Panc1 (cell line): Measurements from ENCODE around the gene C3orf70. TPM values are rescaled to one million over a fixed set of nuclear protein-coding genes. Genes with fewer than 3 reads are reported as not detected.

Source experiments
- ATAC-seq: fragments of 200-7000 bp; cut with Tn5 transposase; 2 replicates; pipeline ENCODE4 v1.9.1; 2020; ENCODE audit warnings: mild to moderate bottlenecking, moderate library complexity
- BruUV-seq: library from RNA; stranded (reverse); fragments of 400-500 nt; replicated peaks from 2 replicates; lab custom pipeline; 2021; lab: Mats Ljungman, UMichigan
- CTCF ChIA-PET: fragments of 300-600 bp; sonication (Branson Sonifier 250); formaldehyde crosslinking; loops from one replicate; lab custom pipeline; 2022; ENCODE audit warnings: antibody characterized with exemption; lab: Charles Lee
- POLR2A ChIA-PET: fragments of 300-600 bp; sonication (Branson Sonifier 250); formaldehyde crosslinking; loops from one replicate; lab custom pipeline; 2022; ENCODE audit warnings: antibody characterized with exemption; lab: Charles Lee
- DNase-seq: peaks from one replicate; pipeline ENCODE4 v3.0.0-alpha.2; 2010; ENCODE audit warnings: low read depth, low spot score
- H3K27ac ChIP-seq: 2 replicates; pipeline ENCODE4 v1.5.1; 2011; ENCODE audit warnings: mild to moderate bottlenecking, low read length, inconsistent platforms
- H3K27me3 ChIP-seq: fragments of 200-500 bp; sonication (Bioruptor generic); 2 replicates; pipeline ENCODE4 v1.6.0; 2014; ENCODE audit warnings: low read length, inconsistent platforms; ENCODE audit not compliant: control insufficient read depth, insufficient read depth
- H3K36me3 ChIP-seq: fragments of 200-500 bp; sonication (Bioruptor generic); 2 replicates; pipeline ENCODE4 v1.5.1; 2014; ENCODE audit warnings: inconsistent platforms, mild to moderate bottlenecking, low read length, moderate library complexity; ENCODE audit not compliant: control insufficient read depth, insufficient read depth
- H3K4me1 ChIP-seq: 2 replicates; pipeline ENCODE4 v1.5.1; 2011; ENCODE audit warnings: inconsistent platforms, mild to moderate bottlenecking, low read length, moderate library complexity; ENCODE audit not compliant: control insufficient read depth, insufficient read depth
- H3K4me3 ChIP-seq, 2 experiments: 2 replicates each; pipeline ENCODE4 v1.5.1; 2011 to 2012; ENCODE audit warnings: low read depth in 2 of 2, low read length in 2 of 2, mild to moderate bottlenecking in 2 of 2, inconsistent platforms in 1 of 2, moderate library complexity in 1 of 2
- H3K9me3 ChIP-seq: fragments of 200-500 bp; sonication (Bioruptor generic); 2 replicates; pipeline ENCODE4 v1.5.1; 2014; ENCODE audit warnings: low read depth, mild to moderate bottlenecking, inconsistent platforms, low read length, moderate library complexity; ENCODE audit not compliant: control insufficient read depth, insufficient read depth
- CTCF ChIP-seq: fragments of 450-650 bp; IDR thresholded peaks from 2 replicates; pipeline ENCODE4 v1.5.1; 2017; ENCODE audit warnings: mild to moderate bottlenecking
- POLR2AphosphoS5 ChIP-seq: IDR thresholded peaks from 2 replicates; pipeline ENCODE4 v1.6.1; 2012; ENCODE audit warnings: mild to moderate bottlenecking, low read depth, low read length, moderate library complexity
- REST ChIP-seq, 2 experiments: IDR thresholded peaks; 2 replicates each; pipeline ENCODE4 v1.6.1; 2011 to 2012; ENCODE audit warnings: low read depth in 2 of 2, control low read depth in 1 of 2, low read length in 1 of 2, mild to moderate bottlenecking in 1 of 2, moderate library complexity in 1 of 2; ENCODE audit not compliant: insufficient read depth in 1 of 2
- SIN3A ChIP-seq: IDR thresholded peaks from 2 replicates; pipeline ENCODE4 v1.6.1; 2012; ENCODE audit warnings: low read depth, mild to moderate bottlenecking, low read length, moderate library complexity, borderline replicate concordance; ENCODE audit not compliant: insufficient read depth
- TCF7L2 ChIP-seq: IDR thresholded peaks from 2 replicates; pipeline ENCODE4 v1.6.1; 2011; ENCODE audit warnings: mild to moderate bottlenecking, low read depth, low read length, inconsistent platforms
- in situ Hi-C: cut with HindIII; loops from 2 replicates; pipeline ENCODE4 v1.10.0; 2016; ENCODE audit warnings: low sequenced_read_pairs, low pct_unique_long_range_greater_than_20kb
- intact Hi-C: fragments of 100-400 bp; cut with micrococcal nuclease; formaldehyde crosslinking; loops from one replicate; pipeline ENCODE4 v1.10.0; 2022; ENCODE audit not compliant: unreplicated experiment
- total RNA-seq: library from RNA; stranded (reverse); gene quantifications from one replicate; pipeline ENCODE4 v1.2.1, GENCODE V29; 2021; ENCODE audit not compliant: unreplicated experiment

C3orf70 gene
- total RNA-seq, 1 experiment from 2014 or later: 0.10 TPM

- TF ChIP-seq SIN3A: no peak
- no peak for TF ChIP-seq REST (IDR thresholded peaks at IDR 0.05; ENCODE audit: insufficient read depth in 1 of 2, low read depth in 2 of 2, low read length in 1 of 2)
- no peak for TF ChIP-seq TCF7L2
- TF ChIP-seq CTCF: no peak
- no peak for TF ChIP-seq POLR2AphosphoS5
- Histone ChIP-seq H3K27ac (no peak overlapping the region), H3K9me3 (no peaks in the 10 kb centered on the region), H3K4me1 (no peaks in the 10 kb centered on the region), H3K4me3 (no peak overlapping the region), H3K36me3 (no peaks in the 10 kb centered on the region), H3K27me3 (peaks cover 20% of the 10 kb centered on the region)
- CTCF ChIA-PET: no interaction called here
- no peak for DNase-seq
- intact Hi-C loops: no loop called here
- BruUV-seq: no TSS peak
- POLR2A ChIA-PET: no interaction called here
- no peak for ATAC-seq
- in situ Hi-C loops: no loop called here
Measured at GRCh38 chr3:185087419-185087818, 65.4 kb downstream of the C3orf70 start.

- Histone ChIP-seq H3K36me3 (no peaks in the 10 kb centered on the region), H3K9me3 (no peaks in the 10 kb centered on the region), H3K27me3 (peaks cover 21% of the 10 kb centered on the region), H3K4me1 (no peaks in the 10 kb centered on the region), H3K4me3 (no peak overlapping the region), H3K27ac (no peak overlapping the region)
- no peak for ATAC-seq
- DNase-seq: no peak
- ChIA-PET CTCF (no interaction called here), POLR2A (no interaction called here)
- no peak for TF ChIP-seq POLR2AphosphoS5
- intact Hi-C loops (no loop called here), in situ Hi-C loops (no loop called here)
- BruUV-seq: no TSS peak
Measured at GRCh38 chr3:185084901-185085300, 68.0 kb downstream of the C3orf70 start.

GRCh38 chr3:185084402-185084801 lies 68.5 kb downstream of the C3orf70 start:
- H3K4me3 ChIP-seq: no peak overlapping the region
- no peaks in the 10 kb centered on the region for H3K4me1 ChIP-seq
- H3K36me3 ChIP-seq: no peaks in the 10 kb centered on the region
- H3K27me3 ChIP-seq: peaks cover 17% of the 10 kb centered on the region
- no peak for TF ChIP-seq TCF7L2
- no peak for TF ChIP-seq CTCF
- no peak for TF ChIP-seq REST (IDR thresholded peaks at IDR 0.05; ENCODE audit: insufficient read depth in 1 of 2, low read depth in 2 of 2, low read length in 1 of 2)
- TF ChIP-seq SIN3A: no peak
- no peak for TF ChIP-seq POLR2AphosphoS5
- no TSS peak for BruUV-seq
- in situ Hi-C loops (no loop called here), intact Hi-C loops (no loop called here)
- POLR2A ChIA-PET: no interaction called here
- no peak for ATAC-seq
- no peak for DNase-seq
- no peak overlapping the region for H3K27ac ChIP-seq
- H3K9me3 ChIP-seq: no peaks in the 10 kb centered on the region
- CTCF ChIA-PET: no interaction called here
